Heart left ventricle (tissue), 13 donors: ENCODE data around the gene FCN1.

ENCODE experiments used
- POLR2A ChIP-seq, 2 donors: fragments of 450-650 bp; IDR thresholded peaks; one replicate each; pipeline ENCODE4 v1.6.1; 2017; ENCODE audit warnings: antibody characterized with exemption in 2 of 2, mild to moderate bottlenecking in 2 of 2, moderate library complexity in 2 of 2
- TF ChIP-seq, protein P1 (sequence below), 12 donors: fragments of 200-600 bp; sonication (generic) in 4 of 12; IDR thresholded peaks; one replicate each; pipeline versions ENCODE4 v1.5.0 to v1.8.0; 2018 to 2022; ENCODE audit warnings: antibody characterized with exemption in 12 of 12, mild to moderate bottlenecking in 5 of 12
- donor health status: ischemic (EF 13 %, LVEDD 7.1; RV severe dilation, severe dysfunction).
- donor health status: DM: no; HTN: yes; CAD: no.
- donor health status: DM: no; HTN: no; CAD: no.
- donor health status: ischemic (EF 25% LVEDD 6.9; RV normal size, moderate dysfunction).
- donor health status: ischemic (EF 25% LVEDD 5.7; RV mildly dilated, moderate dysfunction).
- donor health status: ischemic (EF 35%, LVEDD 5.7; RV mildly dilated, moderate dysfunction).
- donor health status: nonischemic (EF 11% LVEDD 7.7; RV severe dilation, severe dysfunction).
- donor health status: DM: yes; HTN: yes; CAD: no.
- donor health status: PGD.
- donor health status: ischemic (EF 29% LVEDD 5.4; RV normal size, mild dysfunction).
- donor health status: nonischemic (EF 23%, LVEDD 6.1; RV moderate dilation, normal function).

GRCh38 chr9:134870746-134871662 is 46.7 kb downstream of the FCN1 start:
- TF ChIP-seq, protein P1, sequence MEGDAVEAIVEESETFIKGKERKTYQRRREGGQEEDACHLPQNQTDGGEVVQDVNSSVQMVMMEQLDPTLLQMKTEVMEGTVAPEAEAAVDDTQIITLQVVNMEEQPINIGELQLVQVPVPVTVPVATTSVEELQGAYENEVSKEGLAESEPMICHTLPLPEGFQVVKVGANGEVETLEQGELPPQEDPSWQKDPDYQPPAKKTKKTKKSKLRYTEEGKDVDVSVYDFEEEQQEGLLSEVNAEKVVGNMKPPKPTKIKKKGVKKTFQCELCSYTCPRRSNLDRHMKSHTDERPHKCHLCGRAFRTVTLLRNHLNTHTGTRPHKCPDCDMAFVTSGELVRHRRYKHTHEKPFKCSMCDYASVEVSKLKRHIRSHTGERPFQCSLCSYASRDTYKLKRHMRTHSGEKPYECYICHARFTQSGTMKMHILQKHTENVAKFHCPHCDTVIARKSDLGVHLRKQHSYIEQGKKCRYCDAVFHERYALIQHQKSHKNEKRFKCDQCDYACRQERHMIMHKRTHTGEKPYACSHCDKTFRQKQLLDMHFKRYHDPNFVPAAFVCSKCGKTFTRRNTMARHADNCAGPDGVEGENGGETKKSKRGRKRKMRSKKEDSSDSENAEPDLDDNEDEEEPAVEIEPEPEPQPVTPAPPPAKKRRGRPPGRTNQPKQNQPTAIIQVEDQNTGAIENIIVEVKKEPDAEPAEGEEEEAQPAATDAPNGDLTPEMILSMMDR (IDR thresholded peaks at IDR 0.05), result no peak
- TF ChIP-seq POLR2A (IDR thresholded peaks at IDR 0.05), result no peak
